GM06990 (cell line): ENCODE data around the gene MAML3.

Experiments used
- DNase-seq: peaks from one replicate; pipeline ENCODE4 v3.0.0-alpha.2; 2011; ENCODE audit not compliant: insufficient read length; ENCODE audit errors: extremely low read depth
- H3K27me3 ChIP-seq: replicated peaks from 2 replicates; pipeline ENCODE4 v1.6.0; 2011; ENCODE audit warnings: low read length; ENCODE audit not compliant: control insufficient read depth, insufficient read depth
- H3K36me3 ChIP-seq: 2 replicates; pipeline ENCODE4 v1.5.1; 2011; ENCODE audit warnings: low read length; ENCODE audit not compliant: control insufficient read depth, insufficient read depth
- H3K4me3 ChIP-seq: replicated peaks from 2 replicates; pipeline ENCODE4 v1.5.1; 2011; ENCODE audit warnings: low read depth, mild to moderate bottlenecking, control low read depth, low read length
- TF ChIP-seq, protein P1 (sequence below): IDR thresholded peaks from 2 replicates; pipeline ENCODE4 v1.5.1; 2011; ENCODE audit warnings: low read length, control low read depth, mild to moderate bottlenecking, inconsistent platforms; ENCODE audit not compliant: insufficient read depth, poor library complexity, severe bottlenecking

The MAML3 gene

DNA sequence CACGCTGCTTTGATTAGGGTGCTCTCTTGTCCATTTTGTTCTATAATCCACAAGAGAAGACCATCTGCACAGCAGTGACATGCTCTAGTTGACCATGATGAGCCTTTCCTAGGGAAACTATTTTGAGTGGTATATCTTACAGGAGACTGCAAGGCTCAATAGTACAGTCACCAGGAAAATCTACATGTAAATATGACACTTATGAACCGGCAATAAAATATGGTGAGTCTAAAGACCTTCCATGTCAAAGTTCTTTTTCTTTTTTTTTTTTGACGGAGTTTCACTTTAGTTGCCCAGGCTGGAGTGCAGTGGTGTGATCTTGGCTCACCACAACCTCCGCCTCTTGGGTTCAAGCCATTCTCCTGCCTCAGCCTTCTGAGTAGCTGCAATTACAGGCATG is 384.6 kb downstream of the MAML3 start:
- H3K4me3 ChIP-seq = no peak overlapping the region
- TF ChIP-seq, protein P1, sequence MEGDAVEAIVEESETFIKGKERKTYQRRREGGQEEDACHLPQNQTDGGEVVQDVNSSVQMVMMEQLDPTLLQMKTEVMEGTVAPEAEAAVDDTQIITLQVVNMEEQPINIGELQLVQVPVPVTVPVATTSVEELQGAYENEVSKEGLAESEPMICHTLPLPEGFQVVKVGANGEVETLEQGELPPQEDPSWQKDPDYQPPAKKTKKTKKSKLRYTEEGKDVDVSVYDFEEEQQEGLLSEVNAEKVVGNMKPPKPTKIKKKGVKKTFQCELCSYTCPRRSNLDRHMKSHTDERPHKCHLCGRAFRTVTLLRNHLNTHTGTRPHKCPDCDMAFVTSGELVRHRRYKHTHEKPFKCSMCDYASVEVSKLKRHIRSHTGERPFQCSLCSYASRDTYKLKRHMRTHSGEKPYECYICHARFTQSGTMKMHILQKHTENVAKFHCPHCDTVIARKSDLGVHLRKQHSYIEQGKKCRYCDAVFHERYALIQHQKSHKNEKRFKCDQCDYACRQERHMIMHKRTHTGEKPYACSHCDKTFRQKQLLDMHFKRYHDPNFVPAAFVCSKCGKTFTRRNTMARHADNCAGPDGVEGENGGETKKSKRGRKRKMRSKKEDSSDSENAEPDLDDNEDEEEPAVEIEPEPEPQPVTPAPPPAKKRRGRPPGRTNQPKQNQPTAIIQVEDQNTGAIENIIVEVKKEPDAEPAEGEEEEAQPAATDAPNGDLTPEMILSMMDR = no peak
- H3K27me3 ChIP-seq = no peaks in the 10 kb centered on the region; the same call in 1 of the 2 replicates
- H3K36me3 ChIP-seq = no peaks in the 10 kb centered on the region
- no peak for DNase-seq

DNA sequence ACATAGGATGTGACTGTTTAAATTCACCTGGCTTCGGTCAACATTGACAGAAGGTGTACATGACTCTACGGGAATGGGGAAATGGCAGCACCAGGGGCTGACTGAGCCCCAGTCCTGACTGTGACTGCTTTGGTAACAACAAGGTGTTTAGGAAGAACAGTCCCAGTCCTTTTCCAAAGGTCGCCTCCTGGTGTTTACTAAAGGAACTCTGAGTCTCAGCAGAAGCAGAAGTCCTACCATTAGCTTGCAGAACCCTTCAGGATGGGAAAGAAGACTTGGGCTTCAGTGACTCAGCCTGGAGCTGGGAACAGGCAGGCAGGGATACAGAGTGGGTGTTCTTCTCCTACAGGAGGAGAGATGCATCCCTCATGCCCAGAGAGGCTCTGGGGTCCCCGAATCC is 385.1 kb downstream of the MAML3 start:
- Histone ChIP-seq H3K36me3 (no peaks in the 10 kb centered on the region), H3K27me3 (no peaks in the 10 kb centered on the region; the same call in none of the 2 replicates), H3K4me3 (no peak overlapping the region)
- TF ChIP-seq, protein P1 = peak; percentile 25
- DNase-seq = no peak

DNA sequence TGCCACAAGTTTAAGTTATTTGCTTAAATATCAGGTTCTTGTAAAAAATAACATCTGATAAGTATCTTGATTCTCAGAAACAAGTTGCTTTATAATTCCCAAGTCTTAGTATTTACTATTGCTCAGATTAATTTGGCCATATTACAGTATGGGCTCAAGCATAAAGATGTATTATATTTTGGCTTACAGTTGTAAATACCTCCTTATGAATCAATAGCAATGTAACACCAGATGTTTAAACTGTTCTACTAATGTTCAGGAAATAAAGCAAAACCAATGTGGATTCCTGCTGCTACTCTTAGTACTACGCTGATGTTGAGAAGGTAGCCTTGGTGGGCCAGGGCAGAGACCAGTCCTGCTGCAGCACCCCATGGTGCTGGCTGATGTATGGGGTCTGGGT is 385.6 kb downstream of the MAML3 start:
- no peak for DNase-seq
- Histone ChIP-seq H3K4me3 (no peak overlapping the region), H3K27me3 (no peaks in the 10 kb centered on the region; the same call in none of the 2 replicates), H3K36me3 (no peaks in the 10 kb centered on the region)
- TF ChIP-seq, protein P1 = no peak

DNA sequence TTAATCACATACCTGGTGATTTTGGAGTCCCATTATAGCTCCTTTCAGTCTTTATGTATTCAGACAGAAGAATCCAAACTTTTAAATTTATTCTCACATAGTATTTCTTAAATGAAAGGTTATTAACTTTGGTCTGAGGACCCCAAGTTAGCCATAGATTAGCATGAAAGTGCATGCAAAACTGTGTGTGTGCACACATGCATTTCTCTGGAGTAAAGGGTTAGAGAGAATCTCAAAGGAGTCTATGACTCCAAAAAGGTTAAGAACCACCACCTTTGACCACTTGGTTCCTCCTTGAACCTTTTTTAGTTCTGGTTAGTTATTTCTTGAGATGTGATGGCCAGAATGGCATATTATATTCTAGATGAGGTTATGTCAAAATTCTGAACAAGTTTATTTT is 386.4 kb downstream of the MAML3 start:
- Histone ChIP-seq H3K36me3 (no peaks in the 10 kb centered on the region), H3K27me3 (no peaks in the 10 kb centered on the region; the same call in none of the 2 replicates), H3K4me3 (no peak overlapping the region)
- no peak for DNase-seq
- TF ChIP-seq, protein P1 = no peak

DNA sequence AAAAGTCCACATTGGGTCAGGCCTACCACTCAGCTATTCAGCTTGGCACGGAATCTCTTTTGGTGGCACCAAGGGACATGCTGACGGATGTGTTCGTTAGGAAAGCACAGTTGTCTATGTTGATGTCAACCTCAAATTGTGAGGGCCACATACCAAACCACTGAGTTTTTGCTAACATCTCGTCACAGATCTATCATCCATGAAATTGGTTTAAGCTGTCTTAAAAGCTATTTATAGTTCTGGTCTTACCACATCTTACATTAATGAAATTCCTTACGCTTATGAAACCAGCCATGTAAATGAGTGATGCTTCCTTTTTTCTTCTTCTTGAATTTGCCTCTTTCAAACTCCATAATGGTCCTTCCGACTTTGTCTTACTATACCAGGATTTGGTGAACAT is 386.8 kb downstream of the MAML3 start:
- Histone ChIP-seq H3K36me3 (no peaks in the 10 kb centered on the region), H3K27me3 (no peaks in the 10 kb centered on the region; the same call in none of the 2 replicates), H3K4me3 (no peak overlapping the region)
- DNase-seq = no peak
- TF ChIP-seq, protein P1 = no peak
